GM06990 (cell line): Measurements from ENCODE around the gene PROKR1.

ENCODE experiments used
- DNase-seq: peaks from one replicate; pipeline ENCODE4 v3.0.0-alpha.2; 2011; ENCODE audit not compliant: insufficient read length; ENCODE audit errors: extremely low read depth
- H3K27me3 ChIP-seq: replicated peaks from 2 replicates; pipeline ENCODE4 v1.6.0; 2011; ENCODE audit warnings: low read length; ENCODE audit not compliant: control insufficient read depth, insufficient read depth
- H3K36me3 ChIP-seq: 2 replicates; pipeline ENCODE4 v1.5.1; 2011; ENCODE audit warnings: low read length; ENCODE audit not compliant: control insufficient read depth, insufficient read depth
- H3K4me3 ChIP-seq: replicated peaks from 2 replicates; pipeline ENCODE4 v1.5.1; 2011; ENCODE audit warnings: low read depth, mild to moderate bottlenecking, control low read depth, low read length
- CTCF ChIP-seq: IDR thresholded peaks from 2 replicates; pipeline ENCODE4 v1.5.1; 2011; ENCODE audit warnings: low read length, control low read depth, mild to moderate bottlenecking, inconsistent platforms; ENCODE audit not compliant: insufficient read depth, poor library complexity, severe bottlenecking

PROKR1 gene

DNA sequence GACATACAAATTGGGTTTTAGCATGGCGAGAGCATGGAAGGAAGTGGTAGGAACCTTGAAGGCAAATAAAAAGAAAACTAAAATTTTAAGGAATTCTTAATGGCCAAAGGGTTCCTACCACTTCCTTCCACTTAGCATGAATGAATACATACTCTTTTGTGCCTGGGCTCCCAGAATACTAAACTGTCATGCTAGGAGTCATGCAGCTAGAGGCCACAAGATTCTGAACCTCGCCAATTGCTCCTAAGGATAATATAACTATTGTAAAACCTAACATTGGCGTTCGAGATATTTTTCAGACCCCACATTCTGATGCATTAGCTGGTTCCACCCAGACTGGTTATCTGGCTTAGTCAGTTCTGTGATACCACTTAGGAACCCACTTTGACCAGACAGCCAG, 52.6 kb downstream of the PROKR1 start:
- Histone ChIP-seq H3K27me3 (no peaks in the 10 kb centered on the region), H3K36me3 (no peaks in the 10 kb centered on the region), H3K4me3 (no peak overlapping the region)
- no peak for DNase-seq
- no peak for TF ChIP-seq CTCF

GRCh38 chr2:68696554-68696953, 53.2 kb downstream of the PROKR1 start:
- no peak for DNase-seq

GRCh38 chr2:68698567-68699377, 55.4 kb downstream of the PROKR1 start:
- no peak overlapping the region for H3K4me3 ChIP-seq
- H3K36me3 ChIP-seq = no peaks in the 10 kb centered on the region
- H3K27me3 ChIP-seq = no peaks in the 10 kb centered on the region
- TF ChIP-seq CTCF = no peak
- DNase-seq = no peak

More at GRCh38 chr2:68696554-68696953, 53.2 kb downstream of the PROKR1 start:
- Histone ChIP-seq H3K4me3 (no peak overlapping the region), H3K27me3 (no peaks in the 10 kb centered on the region), H3K36me3 (no peaks in the 10 kb centered on the region)
- no peak for TF ChIP-seq CTCF

GRCh38 chr2:68700560-68700959, 57.2 kb downstream of the PROKR1 start:
- no peak overlapping the region for H3K4me3 ChIP-seq
- no peaks in the 10 kb centered on the region for H3K36me3 ChIP-seq
- no peaks in the 10 kb centered on the region; the same call in 1 of the 2 replicates for H3K27me3 ChIP-seq
- DNase-seq = no peak
- TF ChIP-seq CTCF = no peak

- Histone ChIP-seq H3K27me3 (no peaks in the 10 kb centered on the region; the same call in 1 of the 2 replicates), H3K36me3 (no peaks in the 10 kb centered on the region), H3K4me3 (no peak overlapping the region)
- no peak for TF ChIP-seq CTCF
- DNase-seq = no peak
Observed at GRCh38 chr2:68706637-68707036, 63.3 kb downstream of the PROKR1 start.
